ENCODE results near the gene HESX1. TPM values are rescaled to one million over a fixed set of nuclear protein-coding genes. Genes with fewer than 3 reads are reported as not detected.

The HESX1 gene
- total and polyA plus RNA-seq, 9 of the 15 experiments (the other 6 are each of a cell fraction or from before 2014, with no cell fraction given): 0.16 to 1.2 (median 0.76) TPM

DNA sequence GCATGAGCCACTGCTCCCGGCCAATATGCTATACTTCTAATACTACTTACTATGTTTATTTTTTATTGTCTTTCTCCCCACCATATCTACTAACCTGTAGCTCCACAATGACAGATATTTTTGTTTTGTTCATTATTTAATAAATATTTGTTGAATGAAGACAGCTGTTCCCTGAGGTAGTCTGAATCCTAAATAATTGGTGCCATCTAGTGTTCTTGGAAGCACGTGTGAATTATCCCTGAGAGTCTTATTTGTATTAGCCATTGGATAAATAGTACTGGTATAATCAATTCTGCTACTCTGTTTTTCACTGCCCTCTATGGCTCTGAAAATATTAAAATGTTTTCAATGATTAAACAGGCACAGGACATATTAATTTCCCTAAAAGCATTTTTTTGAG lies 22.1 kb upstream of the HESX1 start (continued):
- TF ChIP-seq, protein P1, sequence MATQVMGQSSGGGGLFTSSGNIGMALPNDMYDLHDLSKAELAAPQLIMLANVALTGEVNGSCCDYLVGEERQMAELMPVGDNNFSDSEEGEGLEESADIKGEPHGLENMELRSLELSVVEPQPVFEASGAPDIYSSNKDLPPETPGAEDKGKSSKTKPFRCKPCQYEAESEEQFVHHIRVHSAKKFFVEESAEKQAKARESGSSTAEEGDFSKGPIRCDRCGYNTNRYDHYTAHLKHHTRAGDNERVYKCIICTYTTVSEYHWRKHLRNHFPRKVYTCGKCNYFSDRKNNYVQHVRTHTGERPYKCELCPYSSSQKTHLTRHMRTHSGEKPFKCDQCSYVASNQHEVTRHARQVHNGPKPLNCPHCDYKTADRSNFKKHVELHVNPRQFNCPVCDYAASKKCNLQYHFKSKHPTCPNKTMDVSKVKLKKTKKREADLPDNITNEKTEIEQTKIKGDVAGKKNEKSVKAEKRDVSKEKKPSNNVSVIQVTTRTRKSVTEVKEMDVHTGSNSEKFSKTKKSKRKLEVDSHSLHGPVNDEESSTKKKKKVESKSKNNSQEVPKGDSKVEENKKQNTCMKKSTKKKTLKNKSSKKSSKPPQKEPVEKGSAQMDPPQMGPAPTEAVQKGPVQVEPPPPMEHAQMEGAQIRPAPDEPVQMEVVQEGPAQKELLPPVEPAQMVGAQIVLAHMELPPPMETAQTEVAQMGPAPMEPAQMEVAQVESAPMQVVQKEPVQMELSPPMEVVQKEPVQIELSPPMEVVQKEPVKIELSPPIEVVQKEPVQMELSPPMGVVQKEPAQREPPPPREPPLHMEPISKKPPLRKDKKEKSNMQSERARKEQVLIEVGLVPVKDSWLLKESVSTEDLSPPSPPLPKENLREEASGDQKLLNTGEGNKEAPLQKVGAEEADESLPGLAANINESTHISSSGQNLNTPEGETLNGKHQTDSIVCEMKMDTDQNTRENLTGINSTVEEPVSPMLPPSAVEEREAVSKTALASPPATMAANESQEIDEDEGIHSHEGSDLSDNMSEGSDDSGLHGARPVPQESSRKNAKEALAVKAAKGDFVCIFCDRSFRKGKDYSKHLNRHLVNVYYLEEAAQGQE (IDR thresholded peaks at IDR 0.05; ENCODE audit: borderline replicate concordance): peak; percentile 46; the same call in 1 of the 2 replicates
- TF ChIP-seq, protein P1 (CRISPR knock-in tag; IDR thresholded peaks at IDR 0.05; ENCODE audit: low read depth): no peak
- TF ChIP-seq ZNF165 (CRISPR knock-in tag; IDR thresholded peaks at IDR 0.05; ENCODE audit: borderline replicate concordance) (no peak), RBM22 (IDR thresholded peaks at IDR 0.05; ENCODE audit: low read depth, low read length, poor library complexity, severe bottlenecking) (no peak), CSDE1 (IDR thresholded peaks at IDR 0.05) (no peak), TRIM24 (IDR thresholded peaks at IDR 0.05) (no peak)
- TF ChIP-seq, protein P2, sequence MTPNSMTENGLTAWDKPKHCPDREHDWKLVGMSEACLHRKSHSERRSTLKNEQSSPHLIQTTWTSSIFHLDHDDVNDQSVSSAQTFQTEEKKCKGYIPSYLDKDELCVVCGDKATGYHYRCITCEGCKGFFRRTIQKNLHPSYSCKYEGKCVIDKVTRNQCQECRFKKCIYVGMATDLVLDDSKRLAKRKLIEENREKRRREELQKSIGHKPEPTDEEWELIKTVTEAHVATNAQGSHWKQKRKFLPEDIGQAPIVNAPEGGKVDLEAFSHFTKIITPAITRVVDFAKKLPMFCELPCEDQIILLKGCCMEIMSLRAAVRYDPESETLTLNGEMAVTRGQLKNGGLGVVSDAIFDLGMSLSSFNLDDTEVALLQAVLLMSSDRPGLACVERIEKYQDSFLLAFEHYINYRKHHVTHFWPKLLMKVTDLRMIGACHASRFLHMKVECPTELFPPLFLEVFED (CRISPR knock-in tag; conservative IDR thresholded peaks at IDR 0.05): no peak
- TF ChIP-seq, protein P3, sequence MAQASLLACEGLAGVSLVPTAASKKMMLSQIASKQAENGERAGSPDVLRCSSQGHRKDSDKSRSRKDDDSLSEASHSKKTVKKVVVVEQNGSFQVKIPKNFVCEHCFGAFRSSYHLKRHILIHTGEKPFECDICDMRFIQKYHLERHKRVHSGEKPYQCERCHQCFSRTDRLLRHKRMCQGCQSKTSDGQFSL (CRISPR knock-in tag; IDR thresholded peaks at IDR 0.05): no peak
- TF ChIP-seq, protein P3 (tag; IDR thresholded peaks at IDR 0.05): no peak
